Measurements from ENCODE around the gene WSCD1.

DNA sequence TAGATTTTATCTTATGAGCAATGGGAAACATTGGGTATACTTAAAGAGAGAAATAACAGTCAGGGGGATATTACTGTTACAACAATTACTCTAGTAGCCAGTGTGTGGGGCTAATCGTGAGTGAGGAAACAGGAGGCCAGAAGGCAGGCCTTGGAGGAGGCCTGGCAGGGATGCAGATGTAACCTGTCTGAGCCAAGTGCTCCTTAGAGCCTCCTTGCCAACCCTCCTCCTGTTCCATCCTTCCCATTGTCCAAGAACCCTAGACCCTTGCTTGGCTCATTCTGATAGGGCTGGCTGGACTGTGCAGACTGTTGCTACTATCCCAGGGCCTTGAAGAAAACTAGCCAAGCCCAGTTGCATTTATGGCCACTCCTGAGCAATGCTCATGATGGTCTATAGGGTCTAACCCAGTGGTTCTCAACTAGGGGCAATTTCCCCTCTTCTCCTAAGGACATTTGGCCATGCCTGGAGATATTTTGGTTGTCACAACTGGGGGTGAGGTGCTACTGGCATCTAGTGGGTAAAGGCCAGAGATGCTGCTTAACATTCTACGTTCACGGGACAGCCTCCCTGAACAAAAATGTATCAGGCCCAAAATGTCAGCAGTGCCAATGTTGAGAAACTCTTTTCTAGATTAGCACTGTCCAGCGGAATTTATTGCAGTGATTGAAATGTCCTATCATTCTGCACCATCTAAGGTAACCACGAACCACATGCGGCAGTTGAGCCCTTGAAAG, 24.4 kb upstream of the WSCD1 start:
- TF ChIP-seq, protein P1, sequence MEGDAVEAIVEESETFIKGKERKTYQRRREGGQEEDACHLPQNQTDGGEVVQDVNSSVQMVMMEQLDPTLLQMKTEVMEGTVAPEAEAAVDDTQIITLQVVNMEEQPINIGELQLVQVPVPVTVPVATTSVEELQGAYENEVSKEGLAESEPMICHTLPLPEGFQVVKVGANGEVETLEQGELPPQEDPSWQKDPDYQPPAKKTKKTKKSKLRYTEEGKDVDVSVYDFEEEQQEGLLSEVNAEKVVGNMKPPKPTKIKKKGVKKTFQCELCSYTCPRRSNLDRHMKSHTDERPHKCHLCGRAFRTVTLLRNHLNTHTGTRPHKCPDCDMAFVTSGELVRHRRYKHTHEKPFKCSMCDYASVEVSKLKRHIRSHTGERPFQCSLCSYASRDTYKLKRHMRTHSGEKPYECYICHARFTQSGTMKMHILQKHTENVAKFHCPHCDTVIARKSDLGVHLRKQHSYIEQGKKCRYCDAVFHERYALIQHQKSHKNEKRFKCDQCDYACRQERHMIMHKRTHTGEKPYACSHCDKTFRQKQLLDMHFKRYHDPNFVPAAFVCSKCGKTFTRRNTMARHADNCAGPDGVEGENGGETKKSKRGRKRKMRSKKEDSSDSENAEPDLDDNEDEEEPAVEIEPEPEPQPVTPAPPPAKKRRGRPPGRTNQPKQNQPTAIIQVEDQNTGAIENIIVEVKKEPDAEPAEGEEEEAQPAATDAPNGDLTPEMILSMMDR (IDR thresholded peaks at IDR 0.05): no peak
- TF ChIP-seq POLR2AphosphoS5 (IDR thresholded peaks at IDR 0.05): no peak
